H1 (cell line): Measurements from ENCODE around the gene FSTL4. TPM values are rescaled to one million over a fixed set of nuclear protein-coding genes. Genes with fewer than 3 reads are reported as not detected.

ENCODE experiments used
- FOSL1 ChIP-seq: IDR thresholded peaks from 2 replicates; pipeline ENCODE4 v1.6.1; 2011; ENCODE audit warnings: mild to moderate bottlenecking, low read depth, low read length, moderate library complexity; ENCODE audit not compliant: insufficient read depth
- POLR2AphosphoS5 ChIP-seq: IDR thresholded peaks from 2 replicates; pipeline ENCODE4 v1.6.1; 2011; ENCODE audit warnings: low read depth, low read length
- TAF1 ChIP-seq: IDR thresholded peaks from 2 replicates; pipeline ENCODE4 v1.6.1; 2011; ENCODE audit warnings: mild to moderate bottlenecking, low read depth, low read length
- polyA plus RNA-seq, 7 experiments: library from polyadenylated mRNA; depleted of rRNA in 3 of 7; stranded (reverse) in 5 of 7; unstranded in 2 of 7; fragments of >200 nt in 5 of 7; fragments of 200-250 nt in 2 of 7; gene quantifications; 1 replicate in 5 of 7; 2 replicates in 1 of 7; 4 replicates in 1 of 7; pipeline versions ENCODE4 v1.2.1 to v1.2.3, GENCODE V29; 2011 to 2013; ENCODE audit warnings: missing spikeins in 2 of 7, mixed read lengths in 2 of 7
- total RNA-seq: library from RNA; stranded (reverse); fragmentation: NEBNext Ultra II Directional; extraction: Animal tissue kit (Norgen Biotek cat#: 25700); gene quantifications from 2 replicates; pipeline ENCODE4 v1.2.1, GENCODE V29; 2021
- TF ChIP-seq, protein P1 (sequence below), 3 experiments: IDR thresholded peaks; 1 replicate in 2 of 3; 2 replicates in 1 of 3; pipeline versions ENCODE4 v1.5.1 to v1.6.1; 2011; ENCODE audit warnings: low read length in 3 of 3, mild to moderate bottlenecking in 3 of 3, inconsistent platforms in 2 of 3, low read depth in 1 of 3, moderate library complexity in 1 of 3; ENCODE audit not compliant: insufficient read depth in 1 of 3; ENCODE audit errors: control extremely low read depth in 1 of 3

Gene FSTL4
- total and polyA plus RNA-seq, 2 of the 8 experiments (the other 6 are each of a cell fraction or from before 2014, with no cell fraction given): 3.1 to 4.1 TPM

- TF ChIP-seq TAF1 (no peak), FOSL1 (no peak), POLR2AphosphoS5 (no peak)
- TF ChIP-seq, protein P1, sequence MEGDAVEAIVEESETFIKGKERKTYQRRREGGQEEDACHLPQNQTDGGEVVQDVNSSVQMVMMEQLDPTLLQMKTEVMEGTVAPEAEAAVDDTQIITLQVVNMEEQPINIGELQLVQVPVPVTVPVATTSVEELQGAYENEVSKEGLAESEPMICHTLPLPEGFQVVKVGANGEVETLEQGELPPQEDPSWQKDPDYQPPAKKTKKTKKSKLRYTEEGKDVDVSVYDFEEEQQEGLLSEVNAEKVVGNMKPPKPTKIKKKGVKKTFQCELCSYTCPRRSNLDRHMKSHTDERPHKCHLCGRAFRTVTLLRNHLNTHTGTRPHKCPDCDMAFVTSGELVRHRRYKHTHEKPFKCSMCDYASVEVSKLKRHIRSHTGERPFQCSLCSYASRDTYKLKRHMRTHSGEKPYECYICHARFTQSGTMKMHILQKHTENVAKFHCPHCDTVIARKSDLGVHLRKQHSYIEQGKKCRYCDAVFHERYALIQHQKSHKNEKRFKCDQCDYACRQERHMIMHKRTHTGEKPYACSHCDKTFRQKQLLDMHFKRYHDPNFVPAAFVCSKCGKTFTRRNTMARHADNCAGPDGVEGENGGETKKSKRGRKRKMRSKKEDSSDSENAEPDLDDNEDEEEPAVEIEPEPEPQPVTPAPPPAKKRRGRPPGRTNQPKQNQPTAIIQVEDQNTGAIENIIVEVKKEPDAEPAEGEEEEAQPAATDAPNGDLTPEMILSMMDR (IDR thresholded peaks at IDR 0.05; ENCODE audit: control extremely low read depth in 1 of 3, insufficient read depth in 1 of 3, low read depth in 1 of 3, low read length in 3 of 3): no peak
Observed at GRCh38 chr5:133403741-133404364, 208.5 kb downstream of the FSTL4 start (continued).
